GM21619 (cell line): Measurements from ENCODE around the gene LIMS3.
A peak's percentile ranks its signal among the peaks of the same experiment; 100 is the strongest.
"Not testable (repeated sequence)": the region's sequence is repeated elsewhere in the genome, so short reads cannot be mapped to it uniquely, and the experiment has no call there.

Source experiments
- ATAC-seq: cut with Tn5 transposase; IDR thresholded peaks from one replicate; pipeline ENCODE4 v1.9.1; 2021; ENCODE audit not compliant: unreplicated experiment

Gene LIMS3

GRCh38 chr2:109898462-109899336 is at the start of gene LIMS3:
LIMS3 (plus strand) TSS chr2:109898688; CDS start chr2:109898729, 41 bp downstream.
- not testable (repeated sequence) for ATAC-seq

GRCh38 chr2:109871129-109871751 is 27.2 kb upstream of the LIMS3 start:
- ATAC-seq: peak; percentile 93

- not testable (repeated sequence) for ATAC-seq
These were observed 21.9 kb upstream of the LIMS3 start for GRCh38 chr2:109876625-109877024.

- not testable (repeated sequence) for ATAC-seq
These were observed 16.4 kb upstream of the LIMS3 start for GRCh38 chr2:109882112-109882511.

- not testable (repeated sequence) for ATAC-seq
These were observed 10.1 kb upstream of the LIMS3 start for GRCh38 chr2:109888414-109888813.

- not testable (repeated sequence) for ATAC-seq
These were observed 8.6 kb upstream of the LIMS3 start for GRCh38 chr2:109889909-109890308.

- ATAC-seq: not testable (repeated sequence)
These were observed 7.5 kb upstream of the LIMS3 start for GRCh38 chr2:109891024-109891423.

GRCh38 chr2:109893736-109894135 is 4.8 kb upstream of the LIMS3 start:
- not testable (repeated sequence) for ATAC-seq

GRCh38 chr2:109894141-109894540 is 4.3 kb upstream of the LIMS3 start:
- not testable (repeated sequence) for ATAC-seq

GRCh38 chr2:109895090-109895869 is 3.2 kb upstream of the LIMS3 start:
- ATAC-seq: not testable (repeated sequence)

- peak; percentile 94 for ATAC-seq
These were observed 2.3 kb upstream of the LIMS3 start for GRCh38 chr2:109896212-109896611.

GRCh38 chr2:109897769-109898461 is 573 bp upstream of the LIMS3 start:
- ATAC-seq: not testable (repeated sequence)

- ATAC-seq: peak; percentile 89
These were observed 7.3 kb downstream of the LIMS3 start for GRCh38 chr2:109905796-109906195.

- not testable (repeated sequence) for ATAC-seq
These were observed 10.1 kb downstream of the LIMS3 start for GRCh38 chr2:109908626-109909025.

- not testable (repeated sequence) for ATAC-seq
These were observed 12.3 kb downstream of the LIMS3 start for GRCh38 chr2:109910789-109911188.

- not testable (repeated sequence) for ATAC-seq
These were observed 15.4 kb downstream of the LIMS3 start for GRCh38 chr2:109913911-109914310.

- ATAC-seq: not testable (repeated sequence)
These were observed 16.1 kb downstream of the LIMS3 start for GRCh38 chr2:109914552-109914951.

GRCh38 chr2:109915830-109916229 is 17.3 kb downstream of the LIMS3 start:
- not testable (repeated sequence) for ATAC-seq

GRCh38 chr2:109920162-109920561 is 21.7 kb downstream of the LIMS3 start:
- ATAC-seq: not testable (repeated sequence)

- not testable (repeated sequence) for ATAC-seq
These were observed 23.3 kb downstream of the LIMS3 start for GRCh38 chr2:109921543-109922384.
